Panc1 (cell line): Measurements from ENCODE around the gene UST.

Source experiments
- POLR2AphosphoS5 ChIP-seq: IDR thresholded peaks from 2 replicates; pipeline ENCODE4 v1.6.1; 2012; ENCODE audit warnings: mild to moderate bottlenecking, low read depth, low read length, moderate library complexity
- SIN3A ChIP-seq: IDR thresholded peaks from 2 replicates; pipeline ENCODE4 v1.6.1; 2012; ENCODE audit warnings: low read depth, mild to moderate bottlenecking, low read length, moderate library complexity, borderline replicate concordance; ENCODE audit not compliant: insufficient read depth
- TCF7L2 ChIP-seq: IDR thresholded peaks from 2 replicates; pipeline ENCODE4 v1.6.1; 2011; ENCODE audit warnings: mild to moderate bottlenecking, low read depth, low read length, inconsistent platforms
- TF ChIP-seq, protein P1 (sequence below): fragments of 450-650 bp; IDR thresholded peaks from 2 replicates; pipeline ENCODE4 v1.5.1; 2017; ENCODE audit warnings: mild to moderate bottlenecking
- TF ChIP-seq, protein P2 (sequence below), 2 experiments: IDR thresholded peaks; 2 replicates each; pipeline ENCODE4 v1.6.1; 2011 to 2012; ENCODE audit warnings: low read depth in 2 of 2, control low read depth in 1 of 2, low read length in 1 of 2, mild to moderate bottlenecking in 1 of 2, moderate library complexity in 1 of 2; ENCODE audit not compliant: insufficient read depth in 1 of 2

DNA sequence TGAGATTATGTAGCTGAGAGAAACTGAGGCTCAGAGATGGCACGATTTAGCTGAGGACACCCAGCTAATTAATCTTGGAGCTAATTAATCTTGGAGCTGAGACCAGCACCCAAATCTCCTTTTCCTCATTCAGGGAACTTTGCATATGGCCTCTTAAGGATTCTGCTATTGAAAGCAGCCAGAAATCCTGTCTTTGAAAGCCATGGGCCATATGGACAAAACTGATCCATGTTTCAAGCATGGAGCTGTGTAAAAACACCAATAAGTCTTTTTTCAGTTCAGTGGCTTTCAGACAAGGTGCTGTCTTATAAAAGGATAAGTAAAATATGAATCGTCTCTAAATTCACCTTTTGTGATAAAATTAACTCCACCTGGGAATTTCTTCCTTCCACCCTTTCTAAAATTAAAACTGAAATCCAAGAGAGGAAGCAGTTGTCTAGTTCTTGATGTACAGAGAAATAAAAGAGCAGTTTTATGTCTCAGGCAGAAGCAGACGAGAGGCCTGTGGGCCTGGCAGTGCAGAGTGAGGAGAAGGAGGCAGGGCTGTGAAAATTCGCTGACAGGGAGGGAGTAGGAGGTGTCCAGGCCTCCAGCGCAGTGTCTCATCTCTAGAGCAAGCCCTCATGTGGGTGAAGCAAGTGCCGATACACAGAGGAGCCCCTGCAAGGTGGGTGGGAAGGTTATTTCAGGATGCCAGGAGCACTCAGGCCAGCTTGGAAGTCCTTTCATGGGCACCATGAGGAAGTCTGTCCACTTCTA, 266.9 kb downstream of the UST start:
- TF ChIP-seq, protein P1, sequence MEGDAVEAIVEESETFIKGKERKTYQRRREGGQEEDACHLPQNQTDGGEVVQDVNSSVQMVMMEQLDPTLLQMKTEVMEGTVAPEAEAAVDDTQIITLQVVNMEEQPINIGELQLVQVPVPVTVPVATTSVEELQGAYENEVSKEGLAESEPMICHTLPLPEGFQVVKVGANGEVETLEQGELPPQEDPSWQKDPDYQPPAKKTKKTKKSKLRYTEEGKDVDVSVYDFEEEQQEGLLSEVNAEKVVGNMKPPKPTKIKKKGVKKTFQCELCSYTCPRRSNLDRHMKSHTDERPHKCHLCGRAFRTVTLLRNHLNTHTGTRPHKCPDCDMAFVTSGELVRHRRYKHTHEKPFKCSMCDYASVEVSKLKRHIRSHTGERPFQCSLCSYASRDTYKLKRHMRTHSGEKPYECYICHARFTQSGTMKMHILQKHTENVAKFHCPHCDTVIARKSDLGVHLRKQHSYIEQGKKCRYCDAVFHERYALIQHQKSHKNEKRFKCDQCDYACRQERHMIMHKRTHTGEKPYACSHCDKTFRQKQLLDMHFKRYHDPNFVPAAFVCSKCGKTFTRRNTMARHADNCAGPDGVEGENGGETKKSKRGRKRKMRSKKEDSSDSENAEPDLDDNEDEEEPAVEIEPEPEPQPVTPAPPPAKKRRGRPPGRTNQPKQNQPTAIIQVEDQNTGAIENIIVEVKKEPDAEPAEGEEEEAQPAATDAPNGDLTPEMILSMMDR, result no peak
- TF ChIP-seq POLR2AphosphoS5 (no peak), SIN3A (no peak), TCF7L2 (no peak)
- TF ChIP-seq, protein P2, sequence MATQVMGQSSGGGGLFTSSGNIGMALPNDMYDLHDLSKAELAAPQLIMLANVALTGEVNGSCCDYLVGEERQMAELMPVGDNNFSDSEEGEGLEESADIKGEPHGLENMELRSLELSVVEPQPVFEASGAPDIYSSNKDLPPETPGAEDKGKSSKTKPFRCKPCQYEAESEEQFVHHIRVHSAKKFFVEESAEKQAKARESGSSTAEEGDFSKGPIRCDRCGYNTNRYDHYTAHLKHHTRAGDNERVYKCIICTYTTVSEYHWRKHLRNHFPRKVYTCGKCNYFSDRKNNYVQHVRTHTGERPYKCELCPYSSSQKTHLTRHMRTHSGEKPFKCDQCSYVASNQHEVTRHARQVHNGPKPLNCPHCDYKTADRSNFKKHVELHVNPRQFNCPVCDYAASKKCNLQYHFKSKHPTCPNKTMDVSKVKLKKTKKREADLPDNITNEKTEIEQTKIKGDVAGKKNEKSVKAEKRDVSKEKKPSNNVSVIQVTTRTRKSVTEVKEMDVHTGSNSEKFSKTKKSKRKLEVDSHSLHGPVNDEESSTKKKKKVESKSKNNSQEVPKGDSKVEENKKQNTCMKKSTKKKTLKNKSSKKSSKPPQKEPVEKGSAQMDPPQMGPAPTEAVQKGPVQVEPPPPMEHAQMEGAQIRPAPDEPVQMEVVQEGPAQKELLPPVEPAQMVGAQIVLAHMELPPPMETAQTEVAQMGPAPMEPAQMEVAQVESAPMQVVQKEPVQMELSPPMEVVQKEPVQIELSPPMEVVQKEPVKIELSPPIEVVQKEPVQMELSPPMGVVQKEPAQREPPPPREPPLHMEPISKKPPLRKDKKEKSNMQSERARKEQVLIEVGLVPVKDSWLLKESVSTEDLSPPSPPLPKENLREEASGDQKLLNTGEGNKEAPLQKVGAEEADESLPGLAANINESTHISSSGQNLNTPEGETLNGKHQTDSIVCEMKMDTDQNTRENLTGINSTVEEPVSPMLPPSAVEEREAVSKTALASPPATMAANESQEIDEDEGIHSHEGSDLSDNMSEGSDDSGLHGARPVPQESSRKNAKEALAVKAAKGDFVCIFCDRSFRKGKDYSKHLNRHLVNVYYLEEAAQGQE (IDR thresholded peaks at IDR 0.05; ENCODE audit: insufficient read depth in 1 of 2, low read depth in 2 of 2, low read length in 1 of 2), result no peak
